HG03571 (cell line): ENCODE measurements around the gene BCL2L1.

Experiments
- ATAC-seq: cut with Tn5 transposase; IDR thresholded peaks from one replicate; pipeline ENCODE4 v1.9.1; 2021; ENCODE audit not compliant: unreplicated experiment

BCL2L1 gene

DNA sequence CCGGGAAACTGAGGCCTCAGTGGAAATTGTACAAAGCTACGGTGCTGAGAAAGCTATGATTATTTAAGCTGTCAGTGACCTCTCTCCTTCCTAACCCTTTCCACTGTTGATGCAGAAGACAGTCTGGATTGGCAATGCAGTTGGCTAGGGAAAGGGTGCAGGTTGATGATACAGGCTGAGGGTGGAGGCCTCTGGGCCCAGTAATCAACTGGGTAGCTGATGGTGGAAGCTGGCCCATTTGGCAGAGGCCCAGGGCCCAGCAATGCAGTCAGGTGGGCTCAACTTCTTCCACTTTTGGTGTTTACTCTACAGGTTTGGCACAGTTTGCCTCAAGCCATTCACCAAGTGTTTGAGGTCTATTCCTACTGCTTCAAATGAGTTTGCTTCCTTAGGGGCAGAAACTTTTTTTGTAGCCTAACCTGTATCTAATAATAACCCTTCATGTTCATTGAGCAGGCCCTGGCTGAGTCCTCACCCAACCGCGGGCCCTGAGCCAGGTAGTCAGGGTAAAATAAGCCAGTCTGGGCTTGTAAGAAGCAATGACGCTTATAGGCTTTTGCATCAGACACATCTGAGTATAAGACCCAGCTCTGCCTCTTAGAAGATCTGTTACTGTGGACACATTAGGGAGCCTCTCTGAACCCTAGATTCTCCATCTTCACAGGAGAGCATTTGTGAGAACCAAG lies 12.1 kb downstream of the BCL2L1 start:
- no peak for ATAC-seq

DNA sequence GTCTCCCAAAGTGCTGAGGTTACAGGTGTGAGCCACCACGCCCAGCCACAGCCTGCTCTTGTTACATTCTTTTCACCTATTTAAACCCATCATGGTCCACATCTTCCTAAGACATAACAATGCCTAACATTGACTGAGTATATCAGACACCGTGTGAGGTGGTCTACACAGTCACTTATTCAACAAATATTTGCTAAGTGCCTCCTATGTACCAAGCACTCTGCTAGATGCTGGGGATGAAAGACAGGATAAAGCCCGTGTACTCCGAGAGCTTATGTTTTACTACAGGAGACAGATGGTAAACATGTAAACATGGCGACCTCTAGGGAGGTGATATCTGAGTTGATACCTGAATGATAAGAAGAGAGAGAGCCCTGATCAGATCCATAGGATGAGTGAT lies 12.7 kb downstream of the BCL2L1 start:
- ATAC-seq, result no peak

DNA sequence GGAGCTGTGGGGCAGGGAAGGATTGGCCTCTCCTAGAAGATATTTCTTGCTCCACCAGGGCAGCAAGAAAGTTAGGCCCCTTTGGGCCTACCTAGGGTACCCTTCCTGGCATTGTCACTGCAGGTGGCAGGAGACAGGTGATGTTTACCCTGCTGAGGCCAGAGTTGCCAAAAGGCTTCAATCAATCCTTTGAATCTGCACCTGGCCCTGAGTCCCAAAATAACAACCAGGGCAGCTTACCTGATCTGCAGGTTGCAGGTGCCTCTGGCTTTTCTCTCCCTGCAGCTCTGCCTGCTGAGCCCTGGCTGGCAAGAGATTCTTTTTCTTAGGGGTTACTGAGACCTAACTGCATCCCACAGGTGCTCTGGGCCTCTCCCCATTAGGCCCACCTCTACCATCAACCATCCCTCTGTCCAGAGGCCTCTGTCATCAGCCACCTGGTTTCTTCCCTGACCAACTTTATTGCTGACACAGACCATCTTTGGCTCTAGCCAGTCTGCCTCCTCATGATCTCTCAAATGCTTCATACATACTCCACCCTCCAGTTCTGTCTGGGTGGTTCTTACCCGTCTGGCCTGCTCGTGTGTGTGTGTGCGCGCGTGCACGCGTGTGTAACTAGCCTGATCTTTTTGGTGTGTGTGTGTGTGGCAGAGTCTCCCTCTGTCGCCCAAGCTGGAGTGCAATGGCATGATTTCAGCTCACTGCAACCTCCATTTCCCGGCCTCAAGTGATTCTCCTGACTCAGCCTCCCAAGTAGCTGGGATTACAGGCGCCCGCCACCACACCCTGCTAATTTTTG lies 13.7 kb downstream of the BCL2L1 start:
- ATAC-seq, result no peak

DNA sequence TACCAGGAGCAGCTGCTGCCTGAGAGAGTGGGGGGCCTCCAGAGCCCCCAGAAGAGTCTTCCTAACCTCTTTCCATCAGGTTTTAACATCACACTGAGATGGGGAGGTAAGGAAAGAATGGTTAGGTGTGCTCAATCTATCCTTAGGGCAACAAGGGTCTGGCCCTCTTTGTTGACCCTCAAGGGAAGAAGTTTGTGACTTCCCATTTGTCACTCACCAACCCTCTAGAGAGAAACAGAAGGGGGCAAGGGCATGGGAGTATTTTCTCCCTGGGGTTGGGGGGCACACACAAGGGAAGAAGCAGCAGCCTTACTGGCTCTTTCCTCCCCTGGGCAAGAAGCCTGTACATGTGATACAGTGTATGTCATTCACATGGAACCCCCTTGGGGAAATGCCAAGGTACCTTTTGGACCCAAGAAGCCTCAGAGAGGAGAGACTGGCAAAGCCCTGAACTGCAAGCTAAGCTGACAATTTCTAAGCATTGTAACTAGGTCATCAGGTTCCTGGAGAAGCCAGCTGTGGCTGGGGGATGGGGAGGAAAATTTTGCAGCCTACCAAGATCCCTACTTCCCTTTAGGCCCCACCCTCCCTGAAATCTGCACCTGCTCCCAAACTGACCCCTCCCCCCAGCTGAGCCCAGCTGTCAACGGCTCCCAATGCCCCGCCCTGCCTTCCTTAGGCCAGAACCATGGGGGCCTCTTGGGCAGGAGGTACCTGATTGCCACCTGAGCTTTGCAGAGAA lies 14.5 kb downstream of the BCL2L1 start:
- no peak for ATAC-seq

DNA sequence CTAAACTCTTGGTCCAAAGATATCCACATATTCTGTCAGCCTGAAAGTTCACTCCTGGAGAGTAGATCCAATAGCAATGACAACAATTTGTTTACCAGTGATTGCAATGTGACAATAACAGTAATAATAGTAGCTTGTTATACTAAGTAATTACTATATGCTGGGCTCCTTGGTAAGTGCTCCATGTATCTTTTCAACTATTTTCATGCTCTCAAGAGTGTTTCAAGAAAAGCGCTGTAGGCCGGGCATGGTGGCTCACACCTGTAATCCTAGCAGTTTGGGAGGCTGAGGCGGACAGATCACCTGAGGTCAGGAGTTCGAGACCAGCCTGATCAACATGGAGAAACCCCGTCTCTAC lies 15.4 kb downstream of the BCL2L1 start:
- no peak for ATAC-seq

DNA sequence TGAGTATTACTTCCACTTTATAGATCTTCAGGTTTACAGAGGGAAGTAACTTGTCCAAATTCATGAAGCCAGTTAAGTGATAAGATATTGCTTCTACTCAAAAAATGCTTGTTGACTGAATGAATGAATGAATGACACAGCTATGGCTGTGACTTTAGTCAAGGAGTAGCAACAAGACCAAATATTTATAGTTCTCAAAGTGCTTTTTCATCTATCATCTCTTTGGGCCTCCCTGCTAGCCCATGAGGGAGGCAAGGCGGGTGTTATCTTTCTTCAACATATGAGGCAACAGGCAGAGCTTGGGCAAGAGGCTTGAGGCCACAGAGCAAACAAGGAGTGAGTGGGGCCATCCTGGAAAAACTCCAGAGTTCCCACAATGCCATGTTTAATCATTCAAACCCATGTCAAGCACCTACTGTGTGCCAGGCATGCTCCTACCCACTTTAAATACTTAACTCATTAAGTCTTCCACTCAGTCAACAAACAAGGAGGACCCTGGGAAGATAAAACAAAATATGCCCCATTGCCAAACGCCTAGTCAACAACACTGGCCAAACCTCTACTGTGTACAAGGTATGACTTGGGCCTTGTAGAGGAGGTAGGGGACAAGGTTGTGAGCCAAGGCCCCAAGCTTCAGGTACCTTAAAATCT lies 15.9 kb downstream of the BCL2L1 start:
- no peak for ATAC-seq

DNA sequence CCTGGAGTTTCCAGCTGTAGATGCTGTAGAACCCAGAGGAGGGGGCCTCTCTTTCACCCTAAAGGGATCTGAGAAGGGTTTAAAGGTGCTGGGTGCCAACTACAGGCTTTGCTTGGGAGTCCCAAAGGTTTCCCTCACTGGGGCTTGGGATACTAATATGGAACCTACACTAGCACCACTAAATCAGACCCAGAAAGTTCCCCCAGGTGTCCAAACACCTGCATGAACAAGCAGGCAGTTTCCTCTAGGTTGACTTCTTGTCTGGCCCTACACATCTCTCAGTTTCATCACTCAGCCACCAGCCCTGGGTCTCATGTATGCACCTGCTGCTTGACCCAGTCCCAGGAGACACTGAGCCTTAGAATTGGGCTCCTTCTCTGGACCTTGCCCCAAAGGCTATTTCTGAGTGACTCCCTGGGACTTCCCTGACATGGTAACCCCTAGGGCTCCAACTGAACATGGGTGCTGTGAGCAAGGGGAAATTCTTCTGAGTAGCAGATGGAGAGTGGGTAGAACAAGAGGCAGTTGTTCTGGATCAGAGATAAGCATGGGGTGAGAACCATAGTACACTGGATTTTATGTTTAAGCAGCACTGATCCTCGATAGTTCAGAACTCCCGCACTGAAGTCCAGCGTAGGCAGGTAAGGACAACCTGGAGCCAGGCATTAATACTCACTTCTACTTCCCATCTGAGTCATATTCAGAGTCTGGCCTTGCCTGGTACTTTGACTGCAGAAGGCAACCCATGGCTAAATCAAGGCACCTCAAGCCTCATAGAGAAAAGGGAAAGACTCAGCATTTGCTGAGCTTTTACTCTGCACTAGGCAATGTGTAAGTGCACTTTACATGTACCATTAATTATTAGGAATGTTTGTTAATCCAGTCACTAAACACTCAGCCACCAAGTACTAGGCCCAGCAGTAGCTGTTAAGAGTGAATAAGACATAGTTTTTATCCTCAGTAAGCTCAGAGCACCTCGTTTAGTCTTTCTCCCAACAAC lies 16.8 kb downstream of the BCL2L1 start:
- ATAC-seq, result peak; percentile 79

DNA sequence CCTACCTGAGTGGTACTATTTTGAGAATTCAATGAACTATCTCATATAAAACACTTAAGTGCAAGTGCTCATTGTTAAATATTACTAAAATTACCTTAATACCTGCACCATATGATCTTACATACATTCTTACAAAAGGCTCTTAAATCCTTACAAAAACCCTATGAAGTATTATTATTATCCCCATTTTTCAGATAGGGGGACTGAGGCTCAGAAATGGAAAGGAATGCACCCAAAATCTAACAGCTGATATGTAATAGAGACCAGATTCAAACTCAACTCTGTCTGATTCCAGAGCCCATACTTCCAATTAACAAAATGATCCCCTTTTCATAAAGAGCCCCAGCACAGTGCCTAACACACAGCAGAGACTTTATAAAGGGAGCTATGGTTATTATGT lies 17.5 kb downstream of the BCL2L1 start:
- ATAC-seq, result no peak

DNA sequence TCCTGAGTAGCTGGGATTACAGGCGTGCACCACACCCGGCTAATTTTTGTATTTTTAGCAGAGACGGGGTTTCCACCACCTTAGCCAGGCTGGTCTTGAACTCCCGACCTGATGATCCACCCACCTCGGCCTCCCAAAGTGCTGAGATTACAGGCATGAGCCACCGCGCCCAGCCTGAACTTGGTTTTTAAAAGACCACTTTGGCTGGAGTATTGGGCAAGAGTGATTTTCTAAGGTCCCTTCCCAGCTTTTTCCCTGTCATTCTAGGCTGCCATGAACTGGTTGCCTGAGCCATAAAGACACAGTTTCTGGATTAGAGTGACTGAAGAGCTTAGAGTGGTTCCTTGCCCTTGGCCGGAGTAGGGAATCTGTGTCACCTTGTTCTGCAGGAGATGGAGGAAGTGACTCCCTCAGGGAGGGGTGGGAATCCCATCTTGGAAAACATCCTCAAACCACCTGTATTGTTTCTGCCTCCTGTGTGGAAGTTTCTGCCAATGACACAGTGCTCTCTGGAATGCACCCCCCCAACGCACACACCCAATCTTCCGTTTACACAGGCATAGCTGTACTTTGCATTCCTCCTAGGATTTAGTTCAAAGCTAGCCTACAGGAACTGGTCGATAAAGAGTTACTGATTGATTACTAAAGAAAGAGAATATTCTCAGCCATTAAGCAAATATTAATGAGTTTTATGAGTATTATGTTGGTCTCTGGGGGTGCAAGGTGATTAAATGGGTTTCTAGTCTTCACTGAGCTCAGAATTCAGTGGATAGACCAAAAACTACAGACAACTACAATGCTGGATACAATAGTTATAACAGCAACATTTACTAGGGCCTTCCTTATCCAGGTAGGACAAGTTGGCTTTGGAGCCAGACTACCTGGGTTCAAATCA lies 18.2 kb downstream of the BCL2L1 start:
- no peak for ATAC-seq

DNA sequence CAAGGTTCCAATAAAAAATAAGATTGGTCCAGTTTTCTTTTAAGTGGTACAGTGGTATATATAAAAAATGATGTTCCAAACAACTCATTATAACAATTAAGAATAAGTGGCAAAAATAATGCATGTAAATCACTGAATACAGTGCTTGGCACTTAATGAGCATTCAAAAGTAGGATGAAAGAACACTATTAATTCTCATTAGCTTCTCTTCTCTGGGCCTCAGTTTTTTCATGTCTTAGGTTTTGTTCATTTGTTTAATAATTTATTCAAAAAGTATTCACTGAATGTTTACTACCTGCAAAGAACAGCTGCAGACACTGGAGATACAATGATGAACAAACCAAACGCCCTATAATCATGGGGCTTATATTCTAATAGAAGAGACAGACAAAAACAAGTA lies 21.1 kb downstream of the BCL2L1 start:
- ATAC-seq, result no peak

DNA sequence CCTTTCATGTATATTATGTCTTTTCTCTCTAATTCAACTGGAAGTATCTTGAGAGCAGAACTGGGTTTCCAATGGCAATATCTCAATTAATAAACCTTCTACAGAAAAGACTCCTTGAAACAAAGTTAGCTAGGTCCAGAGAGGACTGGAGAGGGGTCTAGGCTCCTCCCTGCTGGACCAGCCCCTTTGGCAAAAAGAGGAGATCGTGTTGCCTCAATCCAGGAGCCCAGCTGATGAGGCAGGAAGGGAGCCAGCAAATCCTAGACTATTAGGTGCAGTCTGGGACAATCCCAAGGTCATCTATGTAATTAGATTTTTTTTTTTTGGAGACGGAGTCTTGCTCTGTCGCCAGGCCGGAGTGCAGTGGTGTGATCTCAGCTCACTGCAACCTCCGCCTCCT lies 21.9 kb downstream of the BCL2L1 start:
- no peak for ATAC-seq

DNA sequence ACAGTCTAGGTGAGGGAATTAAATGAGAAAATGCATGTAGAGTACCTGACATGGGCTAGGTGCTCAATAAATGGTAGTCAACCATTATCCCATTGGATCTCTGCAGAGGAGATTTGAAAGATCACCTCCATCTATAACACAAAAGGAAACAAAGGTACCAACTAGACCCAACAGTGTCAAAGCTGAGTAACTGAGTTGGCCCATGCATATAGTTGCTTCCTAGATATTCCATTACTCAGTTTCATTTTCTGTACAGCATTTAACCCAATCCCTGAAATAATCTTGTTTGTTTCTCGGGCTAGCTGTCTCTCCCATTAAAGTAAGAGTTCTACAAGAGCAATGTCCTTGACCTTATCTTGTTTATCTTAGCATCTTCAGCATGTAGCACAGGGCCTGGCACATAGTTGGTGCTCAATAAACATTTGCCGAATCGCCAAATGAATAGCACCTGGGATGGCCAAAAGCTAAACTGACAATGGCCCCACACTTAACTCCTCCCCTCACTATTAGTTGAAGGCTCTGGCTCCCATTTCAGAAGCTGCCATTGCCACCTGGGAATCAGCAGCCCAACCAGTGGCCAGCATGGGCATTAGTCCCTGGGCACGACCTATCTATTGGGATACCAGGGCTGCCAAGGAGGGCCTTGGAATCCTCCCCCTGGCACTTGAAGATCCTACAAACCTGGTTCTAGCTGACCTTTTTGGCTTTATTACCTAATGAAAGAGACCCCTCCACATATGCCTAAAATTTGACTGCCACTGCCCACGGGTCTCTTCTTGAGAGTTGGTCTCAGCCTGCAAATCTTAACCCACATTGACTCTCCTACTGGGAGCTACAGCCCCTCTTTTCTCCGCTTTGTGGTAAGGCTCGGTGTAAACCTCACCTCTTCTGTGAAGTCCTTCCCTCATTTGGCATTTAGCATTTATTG lies 22.6 kb downstream of the BCL2L1 start:
- no peak for ATAC-seq

DNA sequence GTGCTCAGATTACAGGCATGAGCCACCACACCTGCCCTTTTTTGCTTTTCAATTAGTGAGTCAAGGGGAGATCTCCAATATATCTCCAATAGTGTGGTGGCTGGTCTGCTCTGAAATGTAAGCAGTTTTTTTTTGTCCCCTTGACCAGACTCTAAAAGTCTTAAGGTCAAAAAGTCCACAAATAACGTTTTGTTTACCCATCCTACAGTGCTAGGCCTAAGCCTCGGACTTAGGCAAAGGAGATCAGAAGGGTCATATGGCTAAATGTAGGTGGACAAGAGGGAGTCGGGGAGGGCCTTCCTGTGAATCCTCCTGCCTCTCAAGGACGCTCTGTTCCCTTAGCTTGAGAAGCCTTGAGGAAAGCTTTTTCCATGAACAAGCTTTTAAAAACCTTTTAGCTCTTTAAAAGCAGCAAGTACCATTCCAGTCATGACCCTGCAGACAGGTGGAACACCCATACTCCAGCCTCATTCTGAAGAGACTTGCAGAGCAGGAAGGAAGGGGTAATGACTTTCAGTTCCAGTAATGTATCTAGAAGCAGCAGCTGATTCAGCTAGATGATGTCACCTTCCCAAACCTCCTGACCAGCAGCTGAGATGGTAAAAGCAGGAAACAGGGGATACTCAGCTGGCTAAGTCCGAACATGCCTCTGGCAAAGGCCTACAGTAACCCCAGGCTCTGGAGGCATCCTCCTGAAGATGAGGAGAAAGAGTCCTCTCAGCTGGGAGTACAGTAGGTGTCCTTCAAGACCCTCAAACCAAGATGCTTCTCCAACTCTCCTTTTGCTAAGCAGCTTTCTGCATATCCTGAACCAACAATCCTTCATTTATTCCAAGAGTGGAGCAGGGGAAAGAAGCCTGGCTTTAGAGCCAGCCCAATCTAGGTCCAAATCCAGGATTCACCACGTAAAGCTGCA lies 23.6 kb downstream of the BCL2L1 start:
- ATAC-seq, result peak; percentile 83

DNA sequence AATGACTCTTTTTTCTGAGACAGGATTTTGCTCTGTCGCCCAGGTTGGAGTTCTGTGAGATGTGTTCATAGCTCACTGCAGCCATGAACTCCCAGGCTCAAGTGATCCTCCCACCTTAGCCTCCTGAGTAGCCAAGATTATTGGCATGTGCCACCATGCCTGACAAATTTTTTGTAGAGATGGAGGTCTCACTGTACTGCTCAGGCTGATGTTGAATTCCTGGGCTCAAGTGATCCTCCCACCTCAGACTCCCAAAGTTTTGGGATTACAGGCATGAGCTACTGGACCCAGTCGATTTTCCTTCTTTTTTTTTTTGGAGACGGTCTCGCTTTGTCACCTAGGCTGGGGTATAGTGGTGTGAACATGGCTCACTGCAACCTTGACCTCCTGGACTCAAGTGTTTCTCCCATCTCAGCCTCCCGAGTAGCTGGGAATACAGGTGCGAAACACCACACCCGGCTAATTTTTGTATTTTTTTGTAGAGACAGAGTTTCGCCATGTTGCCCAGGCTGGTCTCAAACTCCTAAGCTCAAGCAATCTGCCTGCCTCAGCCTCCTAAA lies 24.3 kb downstream of the BCL2L1 start:
- no peak for ATAC-seq

DNA sequence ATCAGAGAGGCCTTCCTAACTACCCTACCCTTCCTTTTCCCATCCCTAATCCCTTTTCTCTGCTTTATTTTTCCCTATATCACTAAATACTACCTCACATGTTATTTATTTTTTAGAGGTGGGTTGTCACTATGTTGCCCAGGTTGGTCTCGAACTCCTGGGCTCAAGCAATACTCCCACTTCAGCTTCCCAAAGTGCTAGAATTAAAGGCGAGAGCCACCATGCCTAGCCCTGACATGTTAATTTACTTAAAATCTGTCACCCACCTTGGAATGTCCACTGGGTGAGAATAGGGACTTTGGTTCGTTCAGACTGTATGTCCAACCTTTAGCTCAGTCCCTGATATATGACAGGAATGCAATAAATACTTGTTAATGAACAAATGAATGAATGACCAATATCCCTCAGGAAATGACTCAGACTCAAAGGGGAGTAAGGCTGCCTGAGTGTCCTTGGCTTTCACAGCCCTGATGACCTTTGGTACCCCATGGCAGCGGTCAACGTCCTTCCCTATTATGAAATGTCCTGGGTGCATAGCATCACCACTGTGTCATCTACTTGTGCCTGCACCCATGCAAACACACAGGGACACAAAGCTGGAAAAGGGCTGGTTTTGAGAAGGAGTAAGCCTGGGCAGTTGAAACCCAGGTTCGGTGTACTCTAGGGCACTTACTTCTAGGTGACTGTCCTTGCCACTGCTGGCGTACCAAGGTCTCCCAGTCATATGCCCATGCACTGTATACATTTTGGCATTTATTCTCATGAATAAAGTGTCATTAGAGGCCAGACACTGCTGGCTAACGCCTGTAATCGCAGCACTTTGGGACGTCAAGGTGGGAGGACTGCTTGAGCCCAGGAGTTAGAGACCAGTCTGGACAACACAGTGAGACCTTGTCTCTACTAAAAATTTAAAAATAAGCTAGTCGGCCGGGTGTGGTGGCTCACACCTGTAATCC lies 26.5 kb downstream of the BCL2L1 start:
- no peak for ATAC-seq
